ENCODE results near the gene THRAP3.

- no peak for TF ChIP-seq POLR2A (IDR thresholded peaks at IDR 0.05; ENCODE audit: low read depth, low read length)
- no peak for TF ChIP-seq TAF1 (IDR thresholded peaks at IDR 0.05; ENCODE audit: low read depth, low read length)
- no peak for TF ChIP-seq POLR2AphosphoS5 (IDR thresholded peaks at IDR 0.05; ENCODE audit: low read depth, low read length)
- TF ChIP-seq PAX5 (IDR thresholded peaks at IDR 0.05; ENCODE audit: insufficient read depth, low read length, severe bottlenecking) = no peak
These were observed 23.3 kb downstream of the THRAP3 start for GRCh38 chr1:36247538-36247937.

Measured in GM12891 (cell line).